SU-DHL-6 (cell line): ENCODE results near the gene CEP128.

Source experiments
- H2AFZ ChIP-seq: fragments of 200-600 bp; sonication (generic); 2 replicates; pipeline ENCODE4 v1.6.1; 2014; ENCODE audit warnings: low read depth, mild to moderate bottlenecking, moderate library complexity, mixed read lengths, antibody characterized with exemption, low read length; ENCODE audit not compliant: severe bottlenecking
- H3F3A ChIP-seq: fragments of 200-600 bp; shearing (Covaris generic); 2 replicates; pipeline ENCODE4 v1.6.0; 2016; ENCODE audit warnings: antibody characterized with exemption, mild to moderate bottlenecking; ENCODE audit not compliant: insufficient read depth
- H3K27ac ChIP-seq: fragments of 200-600 bp; sonication (generic); 2 replicates; pipeline ENCODE4 v1.5.1; 2016; ENCODE audit warnings: low read depth, mild to moderate bottlenecking, low read length, moderate library complexity, mixed read lengths
- H3K27me3 ChIP-seq: fragments of 200-600 bp; sonication (generic), shearing (Covaris generic); 2 replicates; pipeline ENCODE4 v1.6.0; 2014; ENCODE audit warnings: mild to moderate bottlenecking, low read length
- H3K36me3 ChIP-seq: fragments of 200-600 bp; sonication (generic); 2 replicates; pipeline ENCODE4 v1.6.1; 2014; ENCODE audit warnings: mild to moderate bottlenecking, low read length, mixed read lengths
- H3K4me2 ChIP-seq: fragments of 300-600, 200-600 bp; shearing (Covaris generic), sonication (generic); 2 replicates; pipeline ENCODE4 v1.6.0; 2014; ENCODE audit warnings: low read length, low read depth, mild to moderate bottlenecking; ENCODE audit not compliant: poor library complexity, severe bottlenecking
- H3K4me3 ChIP-seq: fragments of 200-600 bp; sonication (generic); 2 replicates; pipeline ENCODE4 v1.5.1; 2014; ENCODE audit warnings: antibody characterized with exemption, low read length, mild to moderate bottlenecking, mixed read lengths; ENCODE audit not compliant: insufficient read depth, poor library complexity, severe bottlenecking
- H3K79me2 ChIP-seq: fragments of 200-600 bp; sonication (generic); 2 replicates; pipeline ENCODE4 v1.6.1; 2014; ENCODE audit warnings: mild to moderate bottlenecking, low read length, moderate library complexity; ENCODE audit not compliant: insufficient read depth
- H3K9ac ChIP-seq: fragments of 200-600 bp; sonication (generic); 2 replicates; pipeline ENCODE4 v1.7.0; 2014; ENCODE audit warnings: mild to moderate bottlenecking, low read length
- H3K9me2 ChIP-seq: fragments of 200-600 bp; sonication (generic); replicated peaks from 2 replicates; pipeline ENCODE4 v1.6.1; 2014; ENCODE audit warnings: low read length; ENCODE audit not compliant: insufficient read depth
- H3K9me3 ChIP-seq: fragments of 200-600 bp; sonication (generic); 2 replicates; pipeline ENCODE4 v1.6.1; 2014; ENCODE audit warnings: low read length, mixed read lengths; ENCODE audit not compliant: insufficient read depth
- H4K20me1 ChIP-seq: fragments of 200-600 bp; sonication (generic); 2 replicates; pipeline ENCODE4 v1.6.1; 2014; ENCODE audit warnings: low read depth, mild to moderate bottlenecking, antibody characterized with exemption, low read length, moderate library complexity, mixed read lengths
- EZH2phosphoT487 ChIP-seq: fragments of 200-600 bp; sonication (generic), shearing (Covaris generic); conservative IDR thresholded peaks from 2 replicates; pipeline ENCODE4 v1.6.1; 2018; ENCODE audit warnings: mild to moderate bottlenecking, antibody characterized with exemption, low read length, moderate library complexity, mixed read lengths
- TF ChIP-seq, protein P1 (sequence below): fragments of 200-600 bp; sonication (generic); IDR thresholded peaks from one replicate; pipeline ENCODE4 v1.5.1; 2017; ENCODE audit warnings: antibody characterized with exemption, mild to moderate bottlenecking, low read length, moderate library complexity; ENCODE audit not compliant: insufficient read depth, poor library complexity, severe bottlenecking

The CEP128 gene

DNA sequence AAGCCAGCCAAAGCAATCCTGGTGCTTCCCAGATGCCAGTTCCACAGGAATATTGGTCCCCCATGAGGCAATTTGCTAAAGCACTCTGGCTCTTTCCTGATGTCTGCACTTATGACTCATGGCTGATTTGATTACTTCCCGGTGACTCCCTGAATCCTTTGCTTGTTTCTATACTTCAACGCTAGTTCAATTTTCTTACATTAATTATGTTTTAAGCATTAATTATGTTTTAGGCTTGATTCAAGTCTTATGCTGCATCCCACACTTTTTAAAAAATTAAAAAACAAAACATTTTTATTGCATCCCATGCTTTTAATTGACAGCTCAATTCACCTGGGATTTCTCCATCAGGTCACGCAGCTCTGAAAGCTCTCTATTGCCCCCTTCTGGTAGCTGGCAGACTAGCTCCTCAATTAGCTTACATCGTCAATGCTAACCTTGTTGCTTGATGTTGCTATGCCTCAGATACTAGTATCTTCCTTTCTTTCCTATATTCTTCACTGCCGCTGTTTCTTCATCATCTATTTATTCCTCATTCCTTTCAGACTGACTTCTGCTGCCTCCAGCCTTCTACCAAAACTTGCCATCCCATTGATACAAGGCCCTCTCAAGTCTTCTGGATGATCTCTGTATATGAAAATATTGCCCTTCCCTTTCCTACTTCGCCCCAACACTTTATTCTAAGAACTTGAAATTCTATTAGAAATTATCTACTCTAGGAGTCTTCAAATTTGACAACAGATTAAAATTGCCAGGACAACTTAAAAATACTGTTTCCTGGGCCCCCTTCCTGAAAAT is 45.9 kb upstream of the CEP128 start:
- no peak overlapping the region for H3K4me2 ChIP-seq

GRCh38 chr14:80982711-80983110 is 41.2 kb upstream of the CEP128 start:
- H3K36me3 ChIP-seq, result no peaks in the 10 kb centered on the region
- no peak overlapping the region for H2AFZ ChIP-seq
- H3K27me3 ChIP-seq, result no peaks in the 10 kb centered on the region
- no peaks in the 10 kb centered on the region for H3K9me2 ChIP-seq
- H3K9ac ChIP-seq, result no peak overlapping the region
- H4K20me1 ChIP-seq, result no peaks in the 10 kb centered on the region
- TF ChIP-seq, protein P1, sequence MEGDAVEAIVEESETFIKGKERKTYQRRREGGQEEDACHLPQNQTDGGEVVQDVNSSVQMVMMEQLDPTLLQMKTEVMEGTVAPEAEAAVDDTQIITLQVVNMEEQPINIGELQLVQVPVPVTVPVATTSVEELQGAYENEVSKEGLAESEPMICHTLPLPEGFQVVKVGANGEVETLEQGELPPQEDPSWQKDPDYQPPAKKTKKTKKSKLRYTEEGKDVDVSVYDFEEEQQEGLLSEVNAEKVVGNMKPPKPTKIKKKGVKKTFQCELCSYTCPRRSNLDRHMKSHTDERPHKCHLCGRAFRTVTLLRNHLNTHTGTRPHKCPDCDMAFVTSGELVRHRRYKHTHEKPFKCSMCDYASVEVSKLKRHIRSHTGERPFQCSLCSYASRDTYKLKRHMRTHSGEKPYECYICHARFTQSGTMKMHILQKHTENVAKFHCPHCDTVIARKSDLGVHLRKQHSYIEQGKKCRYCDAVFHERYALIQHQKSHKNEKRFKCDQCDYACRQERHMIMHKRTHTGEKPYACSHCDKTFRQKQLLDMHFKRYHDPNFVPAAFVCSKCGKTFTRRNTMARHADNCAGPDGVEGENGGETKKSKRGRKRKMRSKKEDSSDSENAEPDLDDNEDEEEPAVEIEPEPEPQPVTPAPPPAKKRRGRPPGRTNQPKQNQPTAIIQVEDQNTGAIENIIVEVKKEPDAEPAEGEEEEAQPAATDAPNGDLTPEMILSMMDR, result no peak
- no peak for TF ChIP-seq EZH2phosphoT487
- H3K4me2 ChIP-seq, result no peak overlapping the region
- no peaks in the 10 kb centered on the region for H3K9me3 ChIP-seq
- no peak overlapping the region for H3K4me3 ChIP-seq
- no peaks in the 10 kb centered on the region for H3F3A ChIP-seq
- H3K27ac ChIP-seq, result no peak overlapping the region
- H3K79me2 ChIP-seq, result no peaks in the 10 kb centered on the region

More for the DNA sequence above, 45.9 kb upstream of the CEP128 start:
- Histone ChIP-seq H4K20me1 (no peaks in the 10 kb centered on the region), H3K27ac (no peak overlapping the region), H3K36me3 (no peaks in the 10 kb centered on the region), H3K9me2 (no peaks in the 10 kb centered on the region), H3K9ac (no peak overlapping the region), H3K27me3 (no peaks in the 10 kb centered on the region), H3K79me2 (no peaks in the 10 kb centered on the region), H3F3A (no peaks in the 10 kb centered on the region), H2AFZ (no peak overlapping the region), H3K9me3 (no peaks in the 10 kb centered on the region), H3K4me3 (no peak overlapping the region)
- no peak for TF ChIP-seq EZH2phosphoT487
- TF ChIP-seq, protein P1, result peak; percentile 79

- no peaks in the 10 kb centered on the region for H3K27me3 ChIP-seq
- H3K36me3 ChIP-seq, result no peaks in the 10 kb centered on the region
- no peak overlapping the region for H3K4me3 ChIP-seq
- H4K20me1 ChIP-seq, result no peaks in the 10 kb centered on the region
- H3K27ac ChIP-seq, result no peak overlapping the region
- no peak overlapping the region for H2AFZ ChIP-seq
- no peaks in the 10 kb centered on the region for H3K9me3 ChIP-seq
- H3K4me2 ChIP-seq, result no peak overlapping the region
- no peaks in the 10 kb centered on the region for H3K79me2 ChIP-seq
- H3F3A ChIP-seq, result no peaks in the 10 kb centered on the region
- TF ChIP-seq, protein P1, result no peak
- no peak for TF ChIP-seq EZH2phosphoT487
- no peak overlapping the region for H3K9ac ChIP-seq
- no peaks in the 10 kb centered on the region for H3K9me2 ChIP-seq
Measured at GRCh38 chr14:80981673-80982072, 40.1 kb upstream of the CEP128 start.
